GM04504 (cell line): ENCODE measurements around the gene TCF4.

Source experiments
- DNase-seq: peaks from one replicate; pipeline ENCODE4 v3.0.0-alpha.2; 2012; ENCODE audit warnings: low read depth

TCF4 gene

DNA sequence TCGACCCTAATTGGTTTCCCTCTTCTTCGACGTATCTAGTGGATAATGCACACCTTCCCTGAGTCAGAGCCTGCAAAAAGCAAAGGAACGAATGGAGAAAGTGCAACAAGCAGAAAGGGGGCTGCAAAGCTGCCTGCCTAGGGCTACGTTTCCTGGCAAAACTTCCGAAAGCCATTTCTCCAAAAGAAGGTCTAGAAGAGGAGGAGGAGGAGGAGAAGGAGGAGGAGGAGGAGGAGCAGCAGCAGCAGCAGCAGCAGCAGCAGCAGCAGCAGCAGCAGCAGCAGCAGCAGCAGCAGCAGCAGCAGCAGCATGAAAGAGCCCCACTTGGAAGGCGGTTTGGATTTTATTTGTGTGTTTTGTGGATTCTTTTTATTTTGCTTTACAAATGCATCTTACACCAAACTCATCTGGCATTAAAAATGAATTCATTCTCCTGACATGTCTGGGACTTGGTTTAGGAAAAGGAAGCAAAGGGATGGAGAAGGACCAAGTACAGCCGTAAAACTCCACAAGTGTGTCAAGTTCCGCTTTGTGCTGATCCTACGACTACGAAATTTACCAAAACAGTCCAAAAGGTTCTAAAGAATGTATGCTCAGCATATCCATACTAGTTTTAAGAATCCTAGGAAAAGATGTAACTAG lies 2.0 kb downstream of the TCF4 start:
- no peak for DNase-seq

DNA sequence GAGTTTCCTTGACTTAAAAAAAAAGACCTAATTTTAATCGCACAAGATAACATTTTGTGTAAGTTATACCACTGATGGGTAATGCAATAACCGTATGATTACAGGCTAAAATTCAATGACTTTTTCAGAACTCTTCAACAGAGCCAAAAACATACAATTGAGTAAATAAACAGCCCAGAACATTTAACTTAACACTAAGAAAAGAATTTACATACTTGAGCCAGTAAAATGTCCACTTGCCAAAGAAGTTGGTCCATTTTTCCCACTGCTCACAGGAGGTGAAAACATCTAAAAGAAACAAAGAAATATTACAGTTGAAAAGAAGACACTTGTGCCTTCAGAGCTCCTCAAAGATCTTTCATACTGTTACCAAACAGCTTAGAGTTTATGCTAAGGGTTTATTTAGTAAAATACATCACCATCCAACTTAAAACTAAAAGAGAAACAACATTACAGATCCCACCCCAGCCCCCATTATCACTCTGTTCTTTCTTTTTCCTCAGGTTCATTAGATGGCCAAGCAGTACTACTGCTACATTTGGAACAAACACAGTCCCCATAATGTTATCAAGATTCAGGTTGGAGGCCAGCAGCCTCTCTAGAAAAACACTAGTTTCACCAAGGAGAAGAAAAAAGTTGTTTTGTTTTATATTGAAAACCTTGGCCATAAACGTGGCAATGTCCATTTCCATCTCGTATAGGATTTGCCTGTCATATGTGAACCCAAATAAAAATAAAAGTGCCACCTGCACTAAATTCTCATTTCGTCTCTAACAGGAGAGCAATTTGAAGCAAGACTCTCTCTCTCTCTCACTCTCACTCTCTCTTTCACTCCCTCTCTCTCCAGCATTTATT lies 2.7 kb downstream of the TCF4 start:
- no peak for DNase-seq

GRCh38 chr18:55584201-55584600 lies 3.8 kb downstream of the TCF4 start:
- DNase-seq, result no peak

GRCh38 chr18:55582325-55582724 lies 5.7 kb downstream of the TCF4 start:
- DNase-seq, result no peak

DNA sequence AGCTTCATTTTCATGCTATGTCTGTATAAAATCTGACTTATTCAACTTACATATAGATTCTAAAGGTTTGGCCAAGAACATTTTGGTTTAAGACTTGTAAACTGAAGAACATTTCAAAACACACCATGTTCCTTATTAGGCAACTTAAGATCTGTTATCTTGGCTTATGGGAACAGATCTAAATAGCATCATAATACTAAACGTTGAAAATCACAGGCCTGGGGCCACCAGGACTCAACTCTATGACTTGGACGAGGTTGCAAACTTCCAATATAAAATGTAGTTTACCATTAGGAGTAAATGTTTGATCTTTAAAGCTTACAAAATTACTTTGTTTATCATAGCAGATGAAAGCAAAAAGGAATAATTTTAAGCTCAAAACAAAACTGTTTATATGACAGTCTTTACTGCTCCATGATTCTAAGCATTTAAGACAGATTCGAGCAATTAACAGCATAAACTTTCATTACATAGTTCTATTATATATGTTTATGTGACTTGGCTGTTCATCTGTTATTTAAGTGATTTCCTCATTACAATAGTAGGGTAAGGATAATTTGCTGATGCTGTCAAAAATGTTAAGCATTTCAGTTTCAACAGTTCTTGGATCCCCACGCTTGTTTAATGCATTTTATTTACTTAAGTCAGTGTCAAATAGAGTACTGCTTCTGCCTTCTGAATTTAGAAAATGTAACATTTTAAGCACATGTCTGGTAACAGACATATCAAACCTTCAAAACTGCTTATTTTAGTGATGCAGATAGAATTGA lies 8.3 kb downstream of the TCF4 start:
- no peak for DNase-seq

- no peak for DNase-seq
These were observed 10.0 kb downstream of the TCF4 start for GRCh38 chr18:55577812-55578539.

DNA sequence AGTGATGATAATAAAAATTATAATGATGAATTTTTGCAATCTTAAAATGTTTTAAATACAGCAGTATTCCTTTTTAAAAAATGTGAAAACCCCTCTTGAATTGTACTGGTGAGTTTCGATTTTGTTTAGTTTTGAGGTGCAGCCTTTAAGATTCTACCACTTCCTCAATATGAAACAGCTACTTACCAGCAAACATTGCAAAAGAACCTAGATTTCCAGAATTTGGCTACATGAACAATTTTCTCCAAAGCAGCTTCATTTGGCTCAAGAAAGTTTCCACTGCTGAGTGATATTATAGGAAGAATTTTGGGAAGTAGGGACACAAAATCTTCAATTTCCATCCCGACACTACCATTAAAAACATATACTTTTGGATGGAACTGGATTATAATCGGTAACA lies 12.0 kb downstream of the TCF4 start:
- DNase-seq, result no peak

- DNase-seq, result no peak
These were observed 12.9 kb downstream of the TCF4 start for GRCh38 chr18:55575066-55575465.

- DNase-seq, result no peak
These were observed 14.6 kb downstream of the TCF4 start for GRCh38 chr18:55573386-55573785.

DNA sequence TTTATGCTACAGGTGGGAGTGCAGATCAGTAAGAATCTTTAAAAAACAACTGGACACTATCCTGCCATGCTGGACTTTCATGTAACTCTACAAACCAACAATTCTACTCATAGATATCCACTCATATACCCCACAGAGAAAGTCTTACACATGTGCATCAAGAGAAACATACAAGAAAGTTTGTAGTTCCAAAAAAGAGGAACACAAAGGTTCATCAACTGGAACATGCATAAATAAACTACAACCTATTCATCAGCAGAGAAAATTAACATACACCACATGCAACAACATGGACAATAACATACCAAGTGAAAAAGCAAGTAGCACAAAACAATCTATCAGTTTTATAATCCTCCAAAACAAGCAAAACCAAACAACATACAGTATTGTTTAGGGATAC lies 17.0 kb downstream of the TCF4 start:
- DNase-seq, result no peak

GRCh38 chr18:55566456-55566935 lies 21.5 kb downstream of the TCF4 start:
- DNase-seq, result no peak

- no peak for DNase-seq
These were observed 28.3 kb downstream of the TCF4 start for GRCh38 chr18:55559739-55560138.

GRCh38 chr18:55557211-55557610 lies 30.8 kb downstream of the TCF4 start:
- DNase-seq, result no peak

- no peak for DNase-seq
These were observed 32.5 kb downstream of the TCF4 start for GRCh38 chr18:55555395-55556027.

DNA sequence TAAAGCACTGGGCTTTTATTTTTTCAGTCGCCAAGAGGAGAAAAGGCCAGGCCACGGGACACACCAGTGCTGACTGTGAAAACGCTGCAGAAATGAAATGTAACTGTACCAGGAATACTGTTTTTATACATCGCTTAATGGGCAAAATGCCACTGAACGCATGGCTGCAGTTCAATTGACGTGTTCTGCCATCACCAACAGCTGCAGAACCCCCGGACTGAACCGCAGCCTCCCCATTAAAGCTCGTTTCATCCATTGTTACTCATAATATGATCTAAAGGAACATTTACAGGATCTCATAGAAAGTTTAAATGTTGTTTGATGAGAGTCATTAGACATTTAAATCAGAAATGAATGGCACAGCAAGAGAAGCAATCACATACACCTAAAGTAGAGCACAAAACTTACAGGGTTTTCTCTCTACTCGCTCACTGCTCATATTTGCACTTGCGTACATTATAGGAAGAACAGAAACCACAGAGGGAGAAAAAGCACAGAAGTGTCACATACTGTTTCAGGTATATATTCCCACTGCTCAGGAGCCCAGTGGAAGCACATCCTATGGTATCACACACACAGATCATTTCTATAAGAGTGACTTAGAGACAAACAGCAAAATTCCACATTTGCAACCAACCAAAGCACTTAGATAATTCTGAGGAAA lies 35.3 kb downstream of the TCF4 start:
- no peak for DNase-seq

DNA sequence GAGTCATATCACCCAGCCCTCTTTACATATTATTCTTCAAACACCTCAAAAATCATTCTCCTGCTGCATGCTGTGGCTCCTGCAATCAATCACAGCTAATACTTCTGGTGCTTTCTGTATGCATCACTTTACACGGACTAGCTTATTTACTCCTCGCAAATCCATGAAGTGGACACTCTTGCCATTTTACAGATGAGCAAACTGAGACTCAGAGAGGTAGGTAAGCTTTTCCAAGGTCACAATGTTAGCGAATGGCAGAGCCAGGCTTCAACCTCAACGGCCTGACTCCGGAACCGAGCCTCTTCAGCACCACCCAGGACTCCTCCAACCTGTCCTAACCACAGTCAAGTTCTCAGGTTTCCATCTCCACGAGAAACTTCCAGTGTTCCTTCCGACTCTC lies 36.8 kb downstream of the TCF4 start:
- no peak for DNase-seq

GRCh38 chr18:55550471-55550870 lies 37.5 kb downstream of the TCF4 start:
- no peak for DNase-seq

DNA sequence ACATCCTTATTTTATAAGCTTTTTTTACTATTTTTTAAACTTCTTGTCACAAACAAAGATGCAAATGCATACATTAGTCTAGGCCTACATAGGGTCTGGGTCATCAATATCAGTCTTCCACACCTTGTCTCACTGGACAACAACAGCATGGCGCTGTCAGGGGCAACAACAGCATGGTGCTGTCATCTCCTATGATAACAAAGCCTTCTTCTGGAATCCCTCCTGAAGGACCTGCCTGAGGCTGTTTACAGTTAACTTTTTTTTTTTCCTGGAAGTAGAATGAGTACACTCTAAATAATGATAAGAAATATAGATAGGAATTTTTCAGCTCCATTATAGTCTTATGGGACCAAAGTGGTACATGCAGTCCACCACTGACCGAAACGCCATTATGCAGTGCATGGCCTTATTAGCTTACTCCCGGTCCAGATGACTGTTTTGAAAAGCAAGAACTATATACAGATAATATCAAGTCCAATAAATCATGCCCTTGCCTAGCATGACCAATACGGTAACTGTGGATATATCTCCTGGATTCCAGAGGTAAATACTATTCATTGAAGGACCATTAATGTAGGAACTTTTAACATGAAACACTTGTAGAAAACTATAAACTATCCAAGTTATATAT lies 38.4 kb downstream of the TCF4 start:
- no peak for DNase-seq

DNA sequence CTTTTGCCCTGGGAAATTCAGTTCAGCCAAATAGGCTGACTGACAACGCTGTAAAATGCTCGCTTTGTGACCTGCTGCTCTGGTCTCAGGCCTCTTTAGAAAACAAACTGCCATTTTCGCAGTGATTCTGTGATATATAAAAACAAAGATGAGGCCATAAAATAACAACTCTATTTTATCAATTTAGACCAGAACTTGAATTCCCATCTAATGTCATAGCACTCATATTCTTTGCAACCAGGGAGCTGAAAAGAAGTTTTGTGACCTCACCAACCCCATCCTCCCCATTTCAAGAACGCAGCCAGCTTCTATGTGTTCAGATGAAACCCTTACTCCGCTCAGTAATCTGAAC lies 40.3 kb downstream of the TCF4 start:
- DNase-seq, result no peak

GRCh38 chr18:55546851-55547704 lies 40.9 kb downstream of the TCF4 start:
- peak; percentile 25 for DNase-seq
